ENCODE measurements around the gene CCDC192.
"Not testable (repeated sequence)": the region's sequence is repeated elsewhere in the genome, so short reads cannot be mapped to it uniquely, and the experiment has no call there.

Gene CCDC192

GRCh38 chr5:127696683-127697082 lies 6.5 kb upstream of the CCDC192 start:
- DNase-seq (ENCODE audit: low read depth, low spot score) = no peak
- no peak overlapping the region for H3K4me3 ChIP-seq (ENCODE audit: low read length)

- H3K4me3 ChIP-seq (ENCODE audit: low read length) = no peak overlapping the region
- DNase-seq (ENCODE audit: low read depth, low spot score) = no peak
Observed at GRCh38 chr5:127697894-127698600, 5.1 kb upstream of the CCDC192 start.

GRCh38 chr5:127699416-127699815 lies 3.8 kb upstream of the CCDC192 start:
- H3K4me3 ChIP-seq (ENCODE audit: low read length) = no peak overlapping the region
- no peak for DNase-seq (ENCODE audit: low read depth, low spot score)

GRCh38 chr5:127700237-127700766 lies 2.9 kb upstream of the CCDC192 start:
- DNase-seq (ENCODE audit: low read depth, low spot score) = no peak
- H3K4me3 ChIP-seq (ENCODE audit: low read length) = no peak overlapping the region

- no peak for DNase-seq (ENCODE audit: low read depth, low spot score)
- H3K4me3 ChIP-seq (ENCODE audit: low read length) = no peak overlapping the region
Observed at GRCh38 chr5:127702434-127702833, 757 bp upstream of the CCDC192 start.

GRCh38 chr5:127705120-127705892 lies 2.1 kb downstream of the CCDC192 start:
- DNase-seq (ENCODE audit: low read depth, low spot score) = no peak
- H3K4me3 ChIP-seq (ENCODE audit: low read length) = no peak overlapping the region

- H3K4me3 ChIP-seq (ENCODE audit: low read length) = no peak overlapping the region
- no peak for DNase-seq (ENCODE audit: low read depth, low spot score)
Observed at GRCh38 chr5:127706691-127707090, 3.5 kb downstream of the CCDC192 start.

GRCh38 chr5:127707209-127707608 lies 4.0 kb downstream of the CCDC192 start:
- H3K4me3 ChIP-seq (ENCODE audit: low read length) = no peak overlapping the region
- no peak for DNase-seq (ENCODE audit: low read depth, low spot score)

- H3K4me3 ChIP-seq (ENCODE audit: low read length); DNase-seq (ENCODE audit: low read depth, low spot score): not testable (repeated sequence)
Observed at GRCh38 chr5:127713083-127713482, 9.9 kb downstream of the CCDC192 start.

GRCh38 chr5:127718181-127718580 lies 15.0 kb downstream of the CCDC192 start:
- DNase-seq (ENCODE audit: low read depth, low spot score) = no peak

GRCh38 chr5:127723571-127723970 lies 20.4 kb downstream of the CCDC192 start:
- DNase-seq (ENCODE audit: low read depth, low spot score) = no peak

More at GRCh38 chr5:127718181-127718580, 15.0 kb downstream of the CCDC192 start:
- H3K4me3 ChIP-seq (ENCODE audit: low read length) = no peak overlapping the region

GRCh38 chr5:127725673-127726072 lies 22.5 kb downstream of the CCDC192 start:
- no peak overlapping the region for H3K4me3 ChIP-seq (ENCODE audit: low read length)
- DNase-seq (ENCODE audit: low read depth, low spot score) = no peak

More at GRCh38 chr5:127723571-127723970, 20.4 kb downstream of the CCDC192 start:
- no peak overlapping the region for H3K4me3 ChIP-seq (ENCODE audit: low read length)

- H3K4me3 ChIP-seq (ENCODE audit: low read length) = no peak overlapping the region
- no peak for DNase-seq (ENCODE audit: low read depth, low spot score)
Observed at GRCh38 chr5:127732963-127733362, 29.8 kb downstream of the CCDC192 start.

GRCh38 chr5:127739348-127739747 lies 36.2 kb downstream of the CCDC192 start:
- H3K4me3 ChIP-seq (ENCODE audit: low read length); DNase-seq (ENCODE audit: low read depth, low spot score): not testable (repeated sequence)

- H3K4me3 ChIP-seq (ENCODE audit: low read length) = no peak overlapping the region
- DNase-seq (ENCODE audit: low read depth, low spot score) = no peak
Observed at GRCh38 chr5:127739807-127740384, 36.7 kb downstream of the CCDC192 start.

GRCh38 chr5:127741412-127741811 lies 38.2 kb downstream of the CCDC192 start:
- DNase-seq (ENCODE audit: low read depth, low spot score) = peak; percentile 24
- H3K4me3 ChIP-seq (ENCODE audit: low read length) = no peak overlapping the region

- no peak for DNase-seq (ENCODE audit: low read depth, low spot score)
- H3K4me3 ChIP-seq (ENCODE audit: low read length) = no peak overlapping the region
Observed at GRCh38 chr5:127744241-127744640, 41.0 kb downstream of the CCDC192 start.

GRCh38 chr5:127746756-127747155 lies 43.6 kb downstream of the CCDC192 start:
- H3K4me3 ChIP-seq (ENCODE audit: low read length) = no peak overlapping the region
- DNase-seq (ENCODE audit: low read depth, low spot score) = no peak

GRCh38 chr5:127752503-127753265 lies 49.5 kb downstream of the CCDC192 start:
- DNase-seq (ENCODE audit: low read depth, low spot score); H3K4me3 ChIP-seq (ENCODE audit: low read length): not testable (repeated sequence)
